ENCODE data around the gene GKN2. TPM values are rescaled to one million over a fixed set of nuclear protein-coding genes. Genes with fewer than 3 reads are reported as not detected.
A peak's percentile ranks its signal among the peaks of the same experiment; 100 is the strongest.
"Not testable (repeated sequence)": the region's sequence is repeated elsewhere in the genome, so short reads cannot be mapped to it uniquely, and the experiment has no call there.

GKN2 gene
- total RNA-seq, 2 experiments from 2014 or later: not detected

DNA sequence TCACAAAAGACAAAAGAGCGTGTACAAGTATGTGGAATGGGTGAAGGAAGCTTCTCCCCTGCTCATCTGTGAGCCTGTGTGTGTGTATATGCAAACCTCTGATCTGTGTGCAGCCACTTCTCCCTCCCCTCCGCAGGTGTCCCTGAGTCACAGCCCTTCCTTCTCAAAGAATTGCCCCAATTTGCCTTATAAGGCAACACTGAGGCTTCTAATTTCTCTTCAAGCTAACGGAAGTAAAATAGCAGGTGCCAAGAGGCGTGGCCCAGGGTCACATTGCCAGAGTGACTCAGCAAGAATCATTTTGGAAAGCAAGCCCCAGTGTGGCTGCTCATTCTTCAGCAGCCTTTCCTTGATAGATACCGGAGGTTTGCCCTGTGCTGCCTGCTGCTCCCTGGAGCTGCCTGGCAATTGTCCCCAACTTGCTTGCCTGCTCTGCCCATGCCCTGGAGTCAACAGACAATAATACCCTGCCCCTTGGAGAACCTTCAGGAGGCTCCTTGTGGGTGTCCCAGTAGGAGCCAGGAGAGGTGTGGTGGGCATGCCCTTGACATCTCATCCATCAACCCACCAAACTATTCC is 44.2 kb downstream of the GKN2 start:
- ATAC-seq (ENCODE audit: low read depth): peak; percentile 95
- H3K27ac Mint-ChIP-seq: peak overlapping the region; percentile 78
- H3K4me1 Mint-ChIP-seq: peaks cover 32% of the 10 kb centered on the region
- H3K27me3 Mint-ChIP-seq: no peaks in the 10 kb centered on the region
- DNase-seq: peak; percentile 69
- H3K4me3 Mint-ChIP-seq: peak overlapping the region; percentile 66
- no peaks in the 10 kb centered on the region for H3K36me3 Mint-ChIP-seq
- POLR2A ChIA-PET: interaction anchor here (0.6 to 2.2 kb wide), 13 partner anchors 9 to 442 kb away, joined by 3 to 9 read pairs (median 4); partner anchors contain the start of genes APLF, ARHGAP25 and FBXO48
- peaks cover 2% of the 10 kb centered on the region for H3K9me3 Mint-ChIP-seq

GRCh38 chr2:68907920-68908253 is 44.8 kb downstream of the GKN2 start:
- ATAC-seq (ENCODE audit: low read depth): no peak
- H3K36me3 Mint-ChIP-seq: peaks cover 3% of the 10 kb centered on the region
- DNase-seq: no peak
- peaks cover 2% of the 10 kb centered on the region for H3K9me3 Mint-ChIP-seq
- peak overlapping the region; percentile 66 for H3K4me3 Mint-ChIP-seq
- peak overlapping the region; percentile 78 for H3K27ac Mint-ChIP-seq
- POLR2A ChIA-PET: interaction anchor here (0.6 to 2.2 kb wide), 14 partner anchors 8 to 441 kb away, joined by 3 to 9 read pairs (median 4); partner anchors contain the start of genes APLF, ARHGAP25 and FBXO48
- peaks cover 32% of the 10 kb centered on the region for H3K4me1 Mint-ChIP-seq
- H3K27me3 Mint-ChIP-seq: peaks cover 2% of the 10 kb centered on the region

GRCh38 chr2:68907232-68907919 is 45.3 kb downstream of the GKN2 start:
- H3K9me3 Mint-ChIP-seq: peaks cover 4% of the 10 kb centered on the region
- H3K4me1 Mint-ChIP-seq: peaks cover 32% of the 10 kb centered on the region
- H3K4me3 Mint-ChIP-seq: peak overlapping the region; percentile 66
- peaks cover 8% of the 10 kb centered on the region for H3K36me3 Mint-ChIP-seq
- no peak for DNase-seq
- POLR2A ChIA-PET: interaction anchor here (0.6 to 2.2 kb wide), 10 partner anchors 8 to 441 kb away, joined by 3 to 9 read pairs (median 4); partner anchors contain the start of genes APLF, ARHGAP25 and FBXO48
- peaks cover 5% of the 10 kb centered on the region for H3K27me3 Mint-ChIP-seq
- peak overlapping the region; percentile 78 for H3K27ac Mint-ChIP-seq
- ATAC-seq (ENCODE audit: low read depth): no peak

DNA sequence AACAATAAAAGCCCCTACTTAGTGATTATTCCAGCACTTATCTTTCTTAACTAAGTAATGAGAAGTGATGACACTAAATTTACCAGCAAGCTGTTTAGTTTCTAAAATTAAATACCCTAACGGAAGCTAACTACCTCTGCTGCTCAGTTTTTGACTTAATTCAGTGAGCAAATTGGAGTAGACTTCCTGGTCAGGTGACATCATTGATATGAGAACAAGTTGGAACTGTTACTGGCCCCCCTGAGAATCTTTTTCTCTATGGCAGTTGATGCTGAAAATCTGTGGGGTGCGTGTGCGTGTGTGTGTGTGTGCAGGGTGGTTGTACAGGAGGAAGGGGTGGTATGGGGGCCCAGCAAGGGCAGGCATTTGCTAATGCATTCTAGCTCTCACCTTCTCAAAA is 46.0 kb downstream of the GKN2 start:
- Mint-ChIP-seq H3K9me3 (peaks cover 8% of the 10 kb centered on the region), H3K27ac (peak overlapping the region; percentile 43), H3K27me3 (peaks cover 10% of the 10 kb centered on the region), H3K4me3 (no peak overlapping the region), H3K4me1 (peaks cover 32% of the 10 kb centered on the region), H3K36me3 (peaks cover 13% of the 10 kb centered on the region)
- POLR2A ChIA-PET: interaction anchor here (0.6 to 2.2 kb wide), 3 partner anchors 77 to 440 kb away, joined by 3 to 8 read pairs (median 7); partner anchors contain the start of genes APLF and FBXO48
- ATAC-seq (ENCODE audit: low read depth) (no peak), DNase-seq (no peak)

DNA sequence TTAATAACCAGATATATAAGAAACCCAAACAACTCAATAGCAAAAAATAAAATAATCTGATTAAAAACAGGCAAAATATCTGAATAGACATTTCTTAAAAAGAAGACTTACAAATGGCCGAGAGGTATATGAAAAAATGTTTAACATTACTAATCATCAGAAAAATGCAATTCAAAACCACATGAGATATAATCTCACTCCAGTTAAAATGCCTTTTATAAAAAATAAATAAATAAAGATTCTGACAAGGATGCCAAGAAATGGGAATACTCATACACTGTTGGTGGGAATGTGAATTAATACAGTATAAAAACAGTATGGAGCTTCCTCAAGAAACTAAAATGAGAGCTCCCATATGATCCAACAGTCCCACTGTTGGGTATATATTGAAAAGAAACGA is 47.6 kb downstream of the GKN2 start:
- POLR2A ChIA-PET: no interaction called here
- H3K27me3 Mint-ChIP-seq: peaks cover 10% of the 10 kb centered on the region
- peaks cover 25% of the 10 kb centered on the region for H3K4me1 Mint-ChIP-seq
- H3K27ac Mint-ChIP-seq: no peak overlapping the region
- peaks cover 12% of the 10 kb centered on the region for H3K9me3 Mint-ChIP-seq
- no peak overlapping the region for H3K4me3 Mint-ChIP-seq
- DNase-seq (no peak), ATAC-seq (ENCODE audit: low read depth) (no peak)
- peaks cover 17% of the 10 kb centered on the region for H3K36me3 Mint-ChIP-seq

DNA sequence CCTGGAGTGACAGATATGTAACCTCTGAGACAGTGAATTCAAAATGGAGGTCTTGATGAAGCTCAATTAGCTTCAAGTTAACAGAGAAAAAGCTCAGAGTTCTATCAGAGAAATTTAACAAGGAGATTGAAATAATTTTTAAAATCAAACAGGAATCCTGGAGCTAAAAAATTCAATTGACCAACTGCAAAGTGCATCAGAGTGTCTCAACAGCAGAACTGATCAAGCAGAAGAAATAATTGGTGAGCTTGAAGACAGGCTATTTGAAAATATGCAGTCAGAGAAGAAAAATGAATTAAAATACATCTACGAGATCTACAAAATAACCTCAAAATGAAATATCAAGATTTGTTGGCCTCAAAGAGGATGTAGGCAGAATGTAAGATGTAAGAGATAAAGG is 51.1 kb downstream of the GKN2 start:
- Mint-ChIP-seq H3K9me3 (peaks cover 15% of the 10 kb centered on the region), H3K4me3 (no peak overlapping the region), H3K36me3 (peaks cover 17% of the 10 kb centered on the region), H3K4me1 (no peaks in the 10 kb centered on the region), H3K27me3 (peaks cover 10% of the 10 kb centered on the region), H3K27ac (no peak overlapping the region)
- ATAC-seq (ENCODE audit: low read depth) (no peak), DNase-seq (no peak)
- POLR2A ChIA-PET: no interaction called here

- DNase-seq (no peak), ATAC-seq (ENCODE audit: low read depth) (no peak)
- peaks cover 15% of the 10 kb centered on the region for H3K9me3 Mint-ChIP-seq
- H3K4me1 Mint-ChIP-seq: no peaks in the 10 kb centered on the region
- no peak overlapping the region for H3K4me3 Mint-ChIP-seq
- H3K36me3 Mint-ChIP-seq: peaks cover 17% of the 10 kb centered on the region
- POLR2A ChIA-PET: no interaction called here
- peaks cover 10% of the 10 kb centered on the region for H3K27me3 Mint-ChIP-seq
- no peak overlapping the region for H3K27ac Mint-ChIP-seq
Measured at GRCh38 chr2:68901199-68901514, 51.5 kb downstream of the GKN2 start.

- POLR2A ChIA-PET: no interaction called here
- no peak for DNase-seq
- ATAC-seq (ENCODE audit: low read depth): no peak
- H3K27ac Mint-ChIP-seq: no peak overlapping the region
- peaks cover 22% of the 10 kb centered on the region for H3K36me3 Mint-ChIP-seq
- H3K4me1 Mint-ChIP-seq: no peaks in the 10 kb centered on the region
- peaks cover 18% of the 10 kb centered on the region for H3K9me3 Mint-ChIP-seq
- H3K27me3 Mint-ChIP-seq: peaks cover 13% of the 10 kb centered on the region
- no peak overlapping the region for H3K4me3 Mint-ChIP-seq
Measured at GRCh38 chr2:68900496-68901198, 52.0 kb downstream of the GKN2 start.

- H3K27me3 Mint-ChIP-seq, H3K4me1 Mint-ChIP-seq, POLR2A ChIA-PET: not testable (repeated sequence)
Measured at GRCh38 chr2:68895981-68896380, 56.7 kb downstream of the GKN2 start.

More at GRCh38 chr2:68895981-68896380, 56.7 kb downstream of the GKN2 start:
- peaks cover 13% of the 10 kb centered on the region for H3K9me3 Mint-ChIP-seq
- H3K4me3 Mint-ChIP-seq; DNase-seq; ATAC-seq (ENCODE audit: low read depth); H3K27ac Mint-ChIP-seq; H3K36me3 Mint-ChIP-seq: not testable (repeated sequence)

Other genes starting within 250 kb of the GKN2 start
- gene ARHGAP25, start 218.1 kb downstream of the GKN2 start, total RNA-seq: 100 to 1,000 TPM; 109 to 117 TPM
- gene BMP10, start 81.5 kb downstream of the GKN2 start, total RNA-seq: not detected
- gene GKN1, start 21.7 kb upstream of the GKN2 start, total RNA-seq: not detected
- under 1 TPM; 0.09 to 0.11 TPM for gene ANTXR1, start 60.3 kb upstream of the GKN2 start, total RNA-seq

Measured in activated naive CD8-positive, alpha-beta T cell treated with anti-CD3 and anti-CD28 coated beads, Interleukin-2, amount 10 ng/mL, durations not matched to agents 7 days and 5 days (primary cell).